ENCODE results near the gene OR51T1. TPM values are rescaled to one million over a fixed set of nuclear protein-coding genes. Genes with fewer than 3 reads are reported as not detected.
"Not testable (repeated sequence)": the region's sequence is repeated elsewhere in the genome, so short reads cannot be mapped to it uniquely, and the experiment has no call there.

The OR51T1 gene, protein sequence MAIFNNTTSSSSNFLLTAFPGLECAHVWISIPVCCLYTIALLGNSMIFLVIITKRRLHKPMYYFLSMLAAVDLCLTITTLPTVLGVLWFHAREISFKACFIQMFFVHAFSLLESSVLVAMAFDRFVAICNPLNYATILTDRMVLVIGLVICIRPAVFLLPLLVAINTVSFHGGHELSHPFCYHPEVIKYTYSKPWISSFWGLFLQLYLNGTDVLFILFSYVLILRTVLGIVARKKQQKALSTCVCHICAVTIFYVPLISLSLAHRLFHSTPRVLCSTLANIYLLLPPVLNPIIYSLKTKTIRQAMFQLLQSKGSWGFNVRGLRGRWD
- not detected for polyA plus RNA-seq (2013, experiment 1 of 2; ENCODE audit: insufficient read length)
- not detected for polyA plus RNA-seq (2013, experiment 2 of 2; ENCODE audit: insufficient read length)

DNA sequence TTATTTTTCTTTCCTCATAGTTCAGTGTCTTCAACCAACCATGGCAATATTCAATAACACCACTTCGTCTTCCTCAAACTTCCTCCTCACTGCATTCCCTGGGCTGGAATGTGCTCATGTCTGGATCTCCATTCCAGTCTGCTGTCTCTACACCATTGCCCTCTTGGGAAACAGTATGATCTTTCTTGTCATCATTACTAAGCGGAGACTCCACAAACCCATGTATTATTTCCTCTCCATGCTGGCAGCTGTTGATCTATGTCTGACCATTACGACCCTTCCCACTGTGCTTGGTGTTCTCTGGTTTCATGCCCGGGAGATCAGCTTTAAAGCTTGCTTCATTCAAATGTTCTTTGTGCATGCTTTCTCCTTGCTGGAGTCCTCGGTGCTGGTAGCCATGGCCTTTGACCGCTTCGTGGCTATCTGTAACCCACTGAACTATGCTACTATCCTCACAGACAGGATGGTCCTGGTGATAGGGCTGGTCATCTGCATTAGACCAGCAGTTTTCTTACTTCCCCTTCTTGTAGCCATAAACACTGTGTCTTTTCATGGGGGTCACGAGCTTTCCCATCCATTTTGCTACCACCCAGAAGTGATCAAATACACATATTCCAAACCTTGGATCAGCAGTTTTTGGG lies at the start of gene OR51T1:
OR51T1 (plus strand) TSS at position 41 of the 641 bp plus-strand sequence; CDS start at position 41, 0 bp downstream.
- DNase-seq: peak; percentile 74

DNA sequence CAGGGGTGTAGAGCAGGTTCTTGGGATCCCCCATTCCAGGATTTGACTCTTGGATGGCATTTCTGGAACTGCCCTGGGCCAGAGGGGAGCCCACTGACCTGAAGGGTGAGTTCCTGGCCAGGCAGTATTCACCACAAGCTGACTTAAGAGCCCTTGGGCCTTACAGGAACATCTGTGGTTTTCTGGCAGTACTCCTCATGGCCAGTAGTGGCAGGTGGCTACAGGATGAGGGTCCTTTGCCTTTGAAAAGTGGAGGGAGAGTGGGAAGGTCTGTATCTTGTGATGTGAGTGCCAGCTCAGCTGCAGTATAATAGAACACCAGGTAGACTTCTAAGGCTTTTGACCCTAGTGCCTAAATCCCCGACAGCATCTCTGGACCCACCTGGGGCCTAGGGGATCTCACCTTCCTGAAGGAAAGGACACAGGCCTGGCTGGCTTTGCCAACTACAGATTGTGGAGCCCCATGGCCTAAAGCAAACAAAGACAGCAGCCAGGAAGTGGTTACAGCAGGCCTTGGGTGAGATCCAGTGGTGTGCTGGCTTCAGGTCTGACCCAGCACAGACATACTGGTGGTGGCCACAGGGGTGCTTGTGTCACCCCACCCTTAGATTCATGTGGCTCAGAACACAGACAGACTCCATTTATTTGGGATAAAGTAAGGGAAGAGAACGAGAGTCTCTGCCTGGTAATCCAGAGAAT lies 41.7 kb upstream of the OR51T1 start:
- no peak for DNase-seq

DNA sequence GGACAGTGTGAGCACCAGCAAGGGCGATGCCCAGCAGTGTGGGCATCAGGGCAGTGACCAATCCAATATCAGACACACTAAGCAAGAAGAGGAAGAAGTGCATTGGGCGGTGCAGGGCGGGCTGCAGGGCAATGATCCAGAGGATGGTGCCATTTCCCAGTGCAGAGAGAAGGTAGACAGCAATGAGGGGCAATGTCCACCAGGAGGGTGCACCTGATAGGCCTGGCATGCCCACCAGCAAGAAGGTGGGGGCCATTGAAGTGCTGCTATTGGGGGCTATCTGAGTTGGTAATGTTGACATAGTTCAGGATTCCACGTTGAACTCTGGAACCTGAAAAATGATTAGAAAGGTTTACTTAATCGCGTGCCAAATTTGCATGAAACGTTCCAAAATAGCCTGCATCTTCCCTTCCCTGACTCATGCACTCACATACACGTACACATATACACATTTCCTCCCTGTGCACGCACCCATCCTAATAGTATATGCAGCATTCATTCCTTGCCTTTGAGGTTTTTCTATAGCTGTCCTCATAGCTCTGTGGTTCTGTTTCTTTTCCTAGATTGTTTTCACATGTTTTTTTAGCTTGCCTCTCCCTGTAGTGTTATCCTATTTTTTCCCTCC lies 32.7 kb upstream of the OR51T1 start, which contains the start of gene OR51S1:
OR51S1 (minus strand) TSS at position 301 of the 625 bp plus-strand sequence; CDS start at position 301, 0 bp downstream.
- no peak for DNase-seq

DNA sequence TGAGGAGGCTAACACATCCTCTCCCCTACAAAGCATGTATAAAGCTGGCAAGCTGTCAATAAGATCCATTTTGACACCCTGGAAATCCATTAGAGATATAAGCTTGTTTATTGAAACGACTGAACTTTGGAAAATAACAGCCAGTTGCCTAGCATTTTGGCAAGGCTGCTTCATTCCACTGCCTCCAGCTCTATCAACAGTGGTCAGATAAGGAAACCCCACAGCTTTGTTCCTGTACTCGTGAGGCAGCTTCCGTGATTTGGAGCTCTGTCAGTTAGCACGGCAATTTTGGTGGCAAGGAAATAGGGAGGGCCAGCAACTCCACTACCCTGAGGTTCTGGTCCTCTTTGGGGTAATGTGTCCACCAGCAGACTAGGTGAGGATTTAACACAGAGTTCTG lies 30.7 kb upstream of the OR51T1 start:
- peak; percentile 1 for DNase-seq

DNA sequence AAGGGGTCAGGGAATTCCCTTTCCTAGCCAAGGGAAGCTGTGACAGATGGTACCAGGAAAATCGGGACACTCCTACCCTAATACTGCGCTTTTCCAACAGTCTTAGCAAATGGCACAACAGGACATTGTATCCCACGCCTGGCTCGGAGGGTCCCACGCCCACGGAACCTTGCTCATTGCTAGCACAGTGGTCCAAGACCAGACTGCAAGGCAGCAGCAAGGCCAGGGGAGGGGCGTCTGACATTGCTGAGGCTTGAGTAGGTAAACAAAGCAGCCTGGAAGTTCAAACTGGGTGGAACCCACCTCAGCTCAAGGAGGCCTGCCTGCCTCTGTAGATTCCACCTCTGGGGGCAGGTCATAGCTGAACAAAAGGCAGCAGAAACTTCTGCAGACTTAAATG lies 27.4 kb upstream of the OR51T1 start:
- not testable (repeated sequence) for DNase-seq

DNA sequence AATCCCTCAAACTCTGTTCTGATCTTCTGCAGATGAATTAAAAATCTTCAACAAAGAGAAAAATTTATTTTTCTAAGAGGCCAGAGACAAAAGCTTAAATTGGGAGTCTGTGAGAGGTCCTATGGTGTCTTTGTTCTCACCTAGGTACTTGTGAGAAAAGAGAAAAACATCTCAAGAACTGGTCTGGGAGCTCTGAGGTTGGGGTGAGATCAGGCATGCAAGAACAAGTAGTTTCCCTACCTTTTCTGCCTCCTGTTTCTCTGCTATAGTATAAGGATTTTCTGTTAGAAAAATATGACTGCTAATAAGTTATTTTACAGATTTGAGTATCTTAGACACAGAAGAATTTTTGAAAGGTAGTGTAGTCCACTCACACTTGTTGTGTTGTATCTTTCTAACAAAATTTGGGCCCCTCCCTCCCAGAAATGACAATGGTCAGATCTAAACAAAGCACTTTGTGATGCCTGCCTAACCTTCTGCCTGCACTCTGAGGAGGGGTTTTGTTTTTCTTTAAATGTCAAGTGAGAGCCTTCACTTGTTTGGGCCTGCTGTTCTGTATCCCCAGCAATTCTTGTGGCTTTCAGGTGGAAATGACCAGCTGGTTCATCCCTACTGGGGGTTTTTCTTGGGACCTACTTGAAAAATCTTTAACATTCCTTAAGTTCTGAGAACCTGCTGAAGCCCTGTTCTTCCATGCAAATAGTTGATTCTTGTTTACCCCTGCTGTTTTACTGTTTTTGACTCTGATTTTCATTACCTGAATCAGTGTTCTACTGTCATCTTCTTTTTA lies 19.1 kb upstream of the OR51T1 start:
- DNase-seq: no peak

DNA sequence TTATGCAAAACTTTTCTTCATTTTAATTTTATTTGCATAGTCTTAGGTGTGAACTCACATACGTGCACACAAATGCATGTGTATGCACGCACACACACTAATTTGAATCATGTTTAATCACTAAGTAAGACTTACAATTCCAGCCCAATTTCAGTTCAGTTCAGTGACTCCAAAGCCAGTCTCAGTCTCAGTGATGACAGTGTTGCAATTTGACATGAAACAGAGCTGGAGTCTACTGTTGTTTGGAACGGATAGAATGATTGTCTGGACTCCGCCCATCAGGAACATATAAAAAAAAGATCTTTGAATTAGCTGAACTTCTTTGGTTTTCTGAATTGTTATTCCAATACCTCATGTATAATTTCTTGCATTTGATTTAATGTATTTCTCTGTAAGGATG lies 17.8 kb upstream of the OR51T1 start:
- DNase-seq: no peak

DNA sequence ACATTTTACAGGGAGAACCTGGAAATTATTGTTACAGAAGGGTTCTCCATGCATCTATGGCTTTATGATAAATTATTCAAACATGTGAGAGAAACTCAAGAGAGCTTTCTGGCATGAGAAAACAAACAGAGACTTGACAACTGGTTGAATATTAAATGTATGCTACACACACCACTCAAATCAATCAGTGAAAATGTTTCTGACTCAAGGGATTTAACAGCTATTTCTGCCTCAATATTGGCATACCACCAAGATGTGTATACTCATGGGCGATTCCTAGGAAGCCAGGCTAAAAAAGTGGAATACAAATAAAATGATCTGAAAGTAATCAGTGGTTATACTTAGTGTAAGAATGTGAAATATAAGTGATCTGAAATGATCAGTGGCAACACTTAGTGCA lies 15.8 kb upstream of the OR51T1 start:
- DNase-seq: no peak

DNA sequence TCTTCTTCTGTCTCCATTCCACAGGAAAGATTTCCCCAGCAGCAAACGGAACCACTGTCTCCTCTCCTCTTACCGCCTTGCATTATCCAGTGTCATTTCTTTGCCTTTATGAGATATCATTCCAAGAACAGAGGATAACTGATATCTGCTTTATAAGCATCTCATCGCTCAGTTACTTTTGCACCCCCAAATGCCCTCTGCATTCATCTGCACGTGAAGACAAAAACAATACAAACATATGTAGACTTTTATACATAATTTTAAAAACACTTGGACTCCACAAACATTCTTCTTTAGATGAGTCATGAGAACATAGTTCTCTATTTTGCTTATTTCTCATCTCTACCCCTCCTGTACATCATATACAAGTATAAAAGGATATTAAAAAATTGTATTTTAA lies 512 bp upstream of the OR51T1 start:
- DNase-seq: peak; percentile 4

DNA sequence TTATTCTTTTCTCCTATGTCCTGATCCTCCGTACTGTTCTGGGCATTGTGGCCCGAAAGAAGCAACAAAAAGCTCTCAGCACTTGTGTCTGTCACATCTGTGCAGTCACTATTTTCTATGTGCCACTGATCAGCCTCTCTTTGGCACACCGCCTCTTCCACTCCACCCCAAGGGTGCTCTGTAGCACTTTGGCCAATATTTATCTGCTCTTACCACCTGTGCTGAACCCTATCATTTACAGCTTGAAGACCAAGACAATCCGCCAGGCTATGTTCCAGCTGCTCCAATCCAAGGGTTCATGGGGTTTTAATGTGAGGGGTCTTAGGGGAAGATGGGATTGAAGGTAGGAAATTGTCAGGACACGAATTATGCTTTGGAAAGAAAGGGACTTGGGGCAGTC lies 843 bp downstream of the OR51T1 start:
- no peak for DNase-seq

DNA sequence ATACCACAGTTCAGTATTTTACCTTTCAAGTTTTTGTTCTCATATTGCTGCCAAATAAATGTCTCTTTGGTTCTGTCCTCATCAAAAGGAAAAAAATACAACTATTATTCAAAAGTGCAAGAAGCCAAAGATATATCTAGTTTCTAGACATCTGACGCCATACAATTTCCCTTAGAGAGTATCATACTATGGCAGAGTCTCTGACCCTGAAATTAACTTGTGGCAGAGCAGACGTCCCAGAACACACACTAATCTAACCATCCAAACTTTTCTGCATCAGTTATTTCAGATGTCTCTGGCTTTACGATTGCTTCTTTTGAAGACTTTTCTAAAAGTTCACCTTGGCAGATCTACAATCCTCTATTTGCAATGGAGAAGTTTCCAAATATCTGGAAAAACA lies 2.7 kb downstream of the OR51T1 start:
- DNase-seq: no peak

DNA sequence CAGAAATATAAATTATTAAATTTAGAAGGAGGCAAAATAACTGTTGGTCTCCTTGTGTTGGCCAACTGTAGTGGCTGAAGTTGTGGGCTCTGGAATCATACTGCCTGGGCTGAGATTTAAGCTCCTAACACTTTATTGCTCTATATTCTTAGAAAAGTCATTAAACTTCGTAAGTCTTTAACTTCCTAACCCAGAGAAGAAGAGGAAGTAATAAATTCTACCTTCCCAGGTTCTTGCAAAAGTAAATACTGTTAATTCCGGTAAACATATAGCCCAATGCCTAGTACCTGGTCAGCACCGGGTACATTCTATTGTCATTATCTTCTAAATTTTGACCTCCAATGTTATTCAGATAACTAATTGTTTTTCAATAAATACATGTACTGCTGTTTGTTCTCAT lies 4.5 kb downstream of the OR51T1 start:
- no peak for DNase-seq

DNA sequence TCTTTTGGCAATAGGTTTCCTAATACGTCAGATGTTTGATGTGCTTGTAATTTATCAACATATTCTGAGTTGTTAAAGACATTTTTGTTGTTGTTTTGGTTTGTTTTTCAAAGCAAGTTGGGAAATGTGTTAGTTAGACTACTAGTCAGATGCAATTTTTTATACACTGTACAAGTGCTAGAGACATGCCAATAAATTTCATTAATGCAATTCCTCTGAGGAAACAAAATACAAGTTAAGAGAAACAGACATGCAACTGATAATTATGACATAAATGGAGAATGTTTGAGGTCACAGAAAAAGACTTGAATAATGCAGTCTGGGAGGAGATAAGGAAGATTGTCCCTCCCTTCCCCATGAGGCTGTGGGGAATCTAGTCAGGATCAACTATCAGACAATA lies 5.9 kb downstream of the OR51T1 start:
- no peak for DNase-seq

DNA sequence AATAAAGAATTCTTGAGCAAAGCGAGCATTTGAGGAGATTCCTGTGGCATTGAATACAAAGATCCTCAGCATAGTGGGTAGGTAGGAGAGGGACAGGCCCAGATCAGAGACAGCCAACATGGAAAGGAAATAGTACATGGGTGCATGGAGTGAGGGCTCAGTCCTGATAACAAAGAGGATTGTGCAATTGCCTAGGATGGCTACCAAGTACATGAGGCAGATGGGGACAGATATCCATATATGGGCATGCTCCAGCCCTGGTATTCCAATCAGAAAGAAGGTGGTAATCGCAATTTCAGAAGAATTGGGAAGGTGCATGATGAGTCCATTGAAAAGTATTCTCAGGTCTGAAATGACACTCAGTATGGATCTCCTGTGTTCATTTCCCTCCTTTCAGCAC lies 8.6 kb downstream of the OR51T1 start:
- no peak for DNase-seq

DNA sequence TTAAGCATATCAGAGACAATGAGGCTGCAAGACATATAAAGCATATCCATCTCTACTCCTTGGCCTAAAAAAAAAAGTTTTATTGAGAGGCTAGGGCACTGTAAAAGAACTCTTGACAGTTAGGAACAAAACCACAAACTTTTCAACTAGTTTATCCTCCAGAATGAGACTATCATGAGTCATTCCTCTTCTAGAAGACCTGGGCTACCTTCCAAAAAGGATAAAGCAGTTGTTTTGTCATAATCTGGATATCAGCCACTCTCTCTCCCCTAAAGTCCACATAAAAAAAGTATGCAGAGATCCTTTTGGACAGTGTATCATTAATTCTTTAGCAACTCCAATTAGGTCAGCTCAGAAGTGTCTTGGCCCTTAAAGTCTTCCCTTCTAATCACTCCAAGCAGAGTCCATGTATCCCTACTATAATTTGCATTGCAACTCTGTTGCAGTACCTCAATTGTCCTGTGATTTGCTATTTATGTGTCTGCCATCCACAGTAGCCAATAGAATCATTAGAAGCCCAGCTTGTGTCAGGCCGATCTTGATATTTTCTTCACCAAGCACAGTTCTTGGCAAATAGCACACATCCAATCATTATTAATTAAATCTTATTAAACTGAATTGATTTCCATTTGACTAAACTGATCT lies 10.4 kb downstream of the OR51T1 start:
- DNase-seq: peak; percentile 82

DNA sequence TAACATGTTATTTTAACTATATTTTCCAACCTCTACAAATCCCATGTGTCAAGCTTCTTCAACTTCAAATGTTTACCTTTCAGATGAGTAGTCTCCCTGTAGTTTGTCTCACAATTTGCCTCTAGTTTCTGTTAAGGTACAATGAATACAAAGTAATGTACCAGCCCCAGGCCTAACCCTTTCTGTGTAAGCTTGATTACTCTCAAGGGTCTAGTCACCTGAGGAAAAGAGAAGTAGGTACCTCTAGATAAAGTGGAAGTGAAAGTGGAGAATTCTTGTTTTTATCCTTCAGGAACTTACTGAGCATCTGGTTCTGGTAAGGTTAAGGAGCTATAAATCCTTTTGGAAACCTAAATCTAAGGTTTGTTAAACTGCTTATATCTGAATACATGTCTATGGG lies 21.8 kb downstream of the OR51T1 start, which contains the start of gene OR51A7:
OR51A7 (plus strand) TSS at position 300 of the 400 bp plus-strand sequence. CDS start 3,587 bp downstream, outside the sequence.
- DNase-seq: no peak

DNA sequence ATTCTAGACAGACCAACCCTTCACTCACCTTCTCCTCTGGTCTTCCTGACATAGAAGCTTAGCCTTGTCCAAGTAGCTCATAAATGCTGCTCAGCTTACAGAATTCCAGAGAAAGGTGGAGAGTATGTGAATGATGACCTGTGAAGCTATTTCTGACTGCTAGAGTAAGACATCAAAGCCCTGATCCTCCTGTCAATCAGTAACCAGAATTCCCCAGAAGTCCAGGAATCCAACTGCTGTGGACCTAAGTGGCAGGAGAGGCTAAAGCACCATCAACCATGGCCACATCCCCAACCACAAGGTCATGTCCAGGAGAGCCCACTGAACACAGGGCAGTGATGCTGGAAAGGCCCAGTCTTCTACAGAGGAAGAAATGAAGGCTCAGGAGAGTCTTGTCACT lies 34.9 kb downstream of the OR51T1 start:
- DNase-seq: no peak

DNA sequence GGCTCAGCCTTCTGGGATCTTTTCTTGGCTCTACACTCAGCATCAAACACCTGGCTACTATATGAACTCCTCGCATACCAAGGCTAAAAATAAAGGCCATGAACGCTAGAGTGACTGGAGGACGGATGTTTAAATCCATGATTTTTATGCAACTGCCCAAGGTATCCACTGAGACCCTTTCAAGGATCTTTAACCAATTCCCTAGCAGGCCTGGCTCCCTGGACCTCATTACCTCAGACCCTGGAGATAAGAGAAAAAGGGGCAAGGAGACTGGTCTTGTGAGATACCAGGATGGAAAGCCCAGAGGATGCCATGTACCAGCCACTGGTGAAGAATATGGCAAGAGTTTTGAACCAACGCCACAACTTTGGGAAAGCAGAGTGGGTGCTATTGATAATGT lies 37.5 kb downstream of the OR51T1 start, which contains the start of gene OR51G2:
OR51G2 (minus strand) TSS at position 101 of the 400 bp plus-strand sequence. CDS start 3,687 bp downstream, outside the sequence.
- DNase-seq: no peak

DNA sequence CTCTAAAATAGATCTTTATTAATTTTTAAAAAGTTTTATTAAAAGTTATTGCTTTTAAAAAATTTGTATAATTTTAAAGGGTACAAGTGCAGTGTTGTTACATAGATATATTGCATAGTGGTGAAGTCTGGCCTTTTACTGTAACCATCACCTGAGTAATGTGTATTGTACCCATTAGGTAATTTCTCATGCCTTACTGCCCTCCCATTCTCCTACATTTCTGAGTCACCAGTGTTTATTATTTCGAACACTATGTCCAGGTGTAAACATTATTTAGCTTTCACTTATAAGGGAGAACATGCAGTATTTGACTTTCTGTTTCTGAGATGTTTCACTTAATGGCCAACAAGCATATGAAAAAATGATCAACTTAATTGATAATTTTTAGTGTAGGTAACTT lies 40.1 kb downstream of the OR51T1 start:
- no peak for DNase-seq

DNA sequence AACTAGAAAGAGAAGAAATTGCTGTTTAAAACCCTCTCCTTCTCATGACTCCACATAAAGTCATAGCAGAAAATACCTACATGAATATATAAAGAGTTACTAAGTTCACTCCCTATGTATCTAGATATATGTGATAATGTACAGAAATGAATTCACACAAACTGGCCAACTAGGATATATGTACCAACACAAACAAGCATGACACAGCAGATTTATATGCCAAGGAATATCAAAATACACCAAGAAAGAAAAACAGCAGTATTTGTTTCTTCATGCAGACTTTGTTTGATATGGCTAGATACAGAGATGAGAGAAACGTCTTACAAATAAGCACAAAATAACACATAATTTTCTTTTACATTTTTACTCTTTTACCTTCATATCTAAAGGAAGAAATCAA lies 40.6 kb downstream of the OR51T1 start:
- no peak for DNase-seq

DNA sequence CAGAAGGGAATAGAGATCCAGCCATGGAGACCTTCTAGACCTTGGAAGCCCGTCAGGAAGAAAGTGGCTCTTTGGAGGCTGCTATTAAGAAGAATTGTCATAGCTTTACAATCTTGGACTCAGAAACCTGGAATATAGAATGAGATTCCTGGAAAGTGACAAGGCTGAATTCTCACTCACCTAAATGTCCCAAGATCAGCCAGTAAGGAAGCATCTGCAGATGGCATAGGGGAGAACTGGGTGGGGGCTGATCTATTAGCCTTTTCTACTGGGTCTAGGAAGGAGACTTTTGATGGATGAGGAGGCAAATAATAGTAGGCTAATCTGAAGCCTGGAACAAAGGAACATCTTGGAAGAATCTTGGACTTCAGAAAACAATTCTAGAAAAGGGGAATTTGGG lies 42.5 kb downstream of the OR51T1 start, which contains the start of gene OR51G1:
OR51G1 (minus strand) TSS at position 101 of the 400 bp plus-strand sequence; CDS start at position 101, 0 bp downstream.
- no peak for DNase-seq
